ENCODE results near the gene RASIP1.
"Not testable (repeated sequence)": the region's sequence is repeated elsewhere in the genome, so short reads cannot be mapped to it uniquely, and the experiment has no call there.

The RASIP1 gene

GRCh38 chr19:48703316-48703715 is 37.1 kb downstream of the RASIP1 start:
- no peak for DNase-seq

DNA sequence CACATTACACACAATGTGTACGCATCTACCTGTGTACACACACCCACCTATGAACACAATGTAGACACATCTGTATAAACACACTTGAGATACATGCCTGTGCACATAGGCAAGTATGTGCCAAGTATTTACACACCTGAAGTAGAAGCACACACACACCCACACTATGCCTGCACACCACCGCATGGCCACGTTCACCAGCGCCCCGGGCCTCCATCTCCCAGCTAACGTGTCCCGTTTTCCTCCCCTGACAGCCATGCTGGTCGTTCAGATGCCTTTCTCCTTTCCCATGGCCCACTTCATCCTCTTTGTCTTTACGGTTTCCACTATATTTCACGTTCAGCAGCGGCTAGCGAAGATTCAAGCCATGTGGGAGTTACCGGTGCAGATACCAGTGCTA is 37.7 kb downstream of the RASIP1 start:
- DNase-seq = no peak

- peak in 1 of 2 donors; percentile 7 for DNase-seq
These were observed 42.4 kb downstream of the RASIP1 start for GRCh38 chr19:48698046-48698445.

DNA sequence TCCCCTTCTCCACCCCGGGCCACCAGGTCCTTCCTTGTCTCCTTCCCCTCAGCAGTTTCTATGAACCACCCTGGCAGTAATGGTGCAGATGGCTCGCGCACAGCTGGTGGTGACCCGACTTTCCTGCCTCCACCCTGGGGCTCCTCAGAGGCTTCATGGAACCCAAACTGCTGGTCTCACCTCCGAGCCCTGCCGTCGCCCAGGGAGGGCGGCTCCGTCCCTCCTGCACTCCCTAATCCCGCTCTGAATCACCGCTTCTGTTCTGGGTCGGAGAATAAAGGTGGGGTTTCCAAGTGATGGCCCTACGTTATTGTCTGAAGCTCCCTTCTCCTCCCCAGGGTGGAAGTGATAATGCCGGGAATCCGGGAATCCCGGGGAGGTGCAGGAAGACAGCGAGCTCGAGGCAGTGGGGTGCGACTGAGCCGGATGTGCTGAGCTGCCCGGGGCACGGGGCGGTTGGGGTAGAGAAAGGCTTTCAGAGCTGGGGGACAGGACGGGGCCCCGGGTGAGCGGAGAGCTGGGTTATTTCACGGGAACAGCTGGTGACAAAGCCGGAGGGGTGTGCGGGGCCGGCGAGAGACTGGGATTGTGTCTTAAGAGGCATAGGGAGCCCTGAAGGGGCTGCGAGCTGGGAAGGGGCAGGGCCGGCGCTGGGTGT is 43.9 kb downstream of the RASIP1 start:
- no peak for DNase-seq

DNA sequence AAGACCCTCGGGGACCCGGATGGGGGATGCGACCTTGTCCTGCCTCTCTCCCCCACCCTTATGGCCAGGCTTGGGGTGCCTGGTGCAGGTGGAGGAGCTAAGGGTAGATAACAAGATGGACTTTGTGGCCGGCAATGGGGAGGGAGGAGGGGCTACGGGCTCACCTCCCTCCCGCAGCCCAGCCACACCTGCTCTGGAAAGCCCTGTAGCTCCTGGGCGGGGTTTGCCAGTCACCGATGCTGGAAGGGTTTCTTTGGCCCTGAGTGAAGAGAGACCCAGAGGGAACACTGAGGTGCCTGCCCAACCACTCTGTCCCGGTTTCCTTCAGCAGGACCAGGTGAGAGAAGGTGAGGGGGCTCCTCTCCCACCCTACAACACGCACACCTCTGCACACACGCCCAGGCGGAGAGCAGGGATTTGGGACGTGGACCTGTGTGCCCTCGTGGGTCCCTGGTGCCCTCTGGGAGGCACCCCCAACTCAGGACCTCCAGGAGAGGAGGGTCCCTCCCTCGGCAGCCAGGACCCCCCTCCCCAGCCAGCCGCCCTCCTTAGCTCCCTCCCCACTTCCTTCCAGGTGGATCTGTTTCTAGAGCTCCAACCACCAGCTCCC is 44.6 kb downstream of the RASIP1 start, which contains the start of gene FUT2:
Gene FUT2 (plus strand): TSS at position 229 of the 610 bp plus-strand sequence. CDS start 6,986 bp downstream, outside the sequence.
- no peak for DNase-seq

DNA sequence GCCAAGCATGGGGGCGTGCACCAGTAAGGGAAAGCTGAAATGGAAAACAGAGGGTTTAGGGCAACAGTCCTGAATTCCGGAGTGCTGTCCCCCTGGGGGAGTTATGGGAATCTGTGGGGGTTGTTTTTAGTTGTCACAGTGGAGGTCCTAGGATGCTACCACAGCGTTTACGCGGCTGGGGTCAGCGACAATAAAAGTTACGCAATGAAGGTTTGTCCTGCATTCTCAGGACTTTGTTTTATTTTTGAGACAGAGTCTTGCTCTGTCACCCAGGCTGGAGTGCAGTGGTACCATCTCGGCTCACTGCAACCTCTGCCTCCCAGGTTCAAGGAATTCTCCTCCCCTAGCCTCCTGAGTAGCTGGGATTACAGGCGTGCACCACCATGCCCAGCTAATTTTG is 46.8 kb downstream of the RASIP1 start:
- not testable (repeated sequence) for DNase-seq

- no peak for DNase-seq
These were observed 51.0 kb downstream of the RASIP1 start for GRCh38 chr19:48689449-48689848.

DNA sequence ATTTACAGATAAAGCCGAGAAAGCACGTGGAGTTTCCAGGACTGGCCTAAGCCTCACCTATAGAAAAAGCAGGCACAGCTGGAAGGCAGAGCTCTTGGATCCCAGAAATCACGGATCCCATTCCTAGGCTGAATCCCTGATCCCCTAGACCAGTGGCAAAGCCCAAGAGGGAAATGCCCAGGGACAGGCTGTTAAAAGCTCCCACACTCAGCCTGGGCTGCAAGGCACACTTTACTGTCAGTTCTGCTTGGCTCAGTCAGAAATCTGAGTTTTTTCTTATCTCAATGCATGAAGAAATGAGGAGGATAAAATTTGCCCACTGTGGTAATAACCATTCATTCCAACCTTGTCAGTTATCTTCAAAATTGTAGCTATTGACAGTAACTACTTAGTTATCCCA is 52.6 kb downstream of the RASIP1 start:
- no peak for DNase-seq

- not testable (repeated sequence) for DNase-seq
These were observed 53.8 kb downstream of the RASIP1 start for GRCh38 chr19:48686637-48687036.

DNA sequence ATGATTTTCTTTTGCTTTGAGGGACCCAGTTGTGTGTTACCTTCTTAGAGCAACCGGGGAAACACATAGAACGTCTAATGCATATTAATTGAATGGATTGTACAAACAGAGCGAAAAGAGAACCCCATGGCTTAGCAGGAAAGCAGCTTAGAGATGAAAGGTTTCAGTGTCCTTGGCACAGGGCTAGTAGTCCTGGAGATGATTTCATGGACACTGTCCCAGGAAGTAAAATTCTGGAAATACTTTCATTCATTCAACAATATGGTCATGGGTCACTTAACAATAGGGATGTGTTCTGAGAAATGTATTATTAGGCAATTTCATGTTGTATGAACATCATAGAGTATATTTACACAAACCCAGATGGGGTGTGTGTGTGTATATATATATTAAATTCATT is 54.3 kb downstream of the RASIP1 start:
- DNase-seq = no peak

GRCh38 chr19:48685583-48685982 is 54.8 kb downstream of the RASIP1 start:
- no peak for DNase-seq

- DNase-seq = peak in 1 of 2 donors; percentile 36
These were observed 57.1 kb downstream of the RASIP1 start for GRCh38 chr19:48683349-48683748.

- peak; percentile 74 to 95 for DNase-seq
These were observed 59.3 kb downstream of the RASIP1 start for GRCh38 chr19:48681127-48681470.

DNA sequence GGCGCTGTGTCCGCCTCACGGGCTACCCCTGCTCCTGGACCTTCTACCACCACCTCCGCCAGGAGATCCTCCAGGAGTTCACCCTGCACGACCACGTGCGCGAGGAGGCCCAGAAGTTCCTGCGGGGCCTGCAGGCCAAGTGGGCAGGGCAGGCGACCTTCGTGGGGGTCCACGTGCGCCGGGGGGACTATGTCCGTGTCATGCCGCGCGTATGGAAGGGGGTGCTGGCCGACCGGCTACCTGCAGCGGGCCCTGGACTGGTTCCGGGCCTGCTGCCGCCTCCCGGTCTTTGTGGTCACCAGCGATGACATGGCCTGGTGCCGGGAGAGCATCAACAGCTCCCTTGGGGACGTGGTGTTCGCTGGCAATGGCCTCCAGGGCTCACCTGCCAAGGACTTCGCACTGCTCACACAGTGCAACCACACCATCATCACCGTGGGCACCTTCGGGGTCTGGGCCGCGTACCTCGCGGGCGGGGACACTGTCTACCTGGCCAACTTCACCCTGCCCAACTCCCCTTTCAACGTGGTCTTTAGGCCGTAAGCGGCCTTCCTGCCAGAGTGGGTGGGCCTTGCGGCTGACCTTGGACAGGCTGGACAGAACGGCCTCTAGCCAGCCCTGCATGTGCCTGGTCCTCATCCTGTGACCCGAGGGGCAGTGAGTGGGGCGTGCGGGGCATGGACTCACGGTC is 59.8 kb downstream of the RASIP1 start:
- DNase-seq = no peak

DNA sequence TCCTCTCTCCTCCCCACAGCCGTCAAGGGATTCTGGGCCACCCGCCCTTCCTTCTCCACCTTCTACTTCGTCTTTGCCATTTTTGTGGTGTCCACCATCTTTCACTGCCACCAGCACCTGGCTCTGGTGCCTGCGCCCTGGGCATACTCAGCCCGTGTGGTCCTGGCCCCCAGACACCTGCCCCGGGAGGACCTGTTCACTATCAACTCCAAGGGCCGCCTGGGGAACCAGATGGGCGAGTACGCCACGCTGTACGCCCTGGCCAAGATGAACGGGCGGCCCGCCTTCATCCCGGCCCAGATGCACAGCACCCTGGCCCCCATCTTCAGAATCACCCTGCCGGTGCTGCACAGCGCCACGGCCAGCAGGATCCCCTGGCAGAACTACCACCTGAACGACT is 60.4 kb downstream of the RASIP1 start:
- DNase-seq = not testable (repeated sequence)

- DNase-seq = no peak
These were observed 62.2 kb downstream of the RASIP1 start for GRCh38 chr19:48678201-48678600.

- DNase-seq = no peak
These were observed 63.5 kb downstream of the RASIP1 start for GRCh38 chr19:48676887-48677286.

GRCh38 chr19:48676487-48676886 is 63.9 kb downstream of the RASIP1 start:
- no peak for DNase-seq

DNA sequence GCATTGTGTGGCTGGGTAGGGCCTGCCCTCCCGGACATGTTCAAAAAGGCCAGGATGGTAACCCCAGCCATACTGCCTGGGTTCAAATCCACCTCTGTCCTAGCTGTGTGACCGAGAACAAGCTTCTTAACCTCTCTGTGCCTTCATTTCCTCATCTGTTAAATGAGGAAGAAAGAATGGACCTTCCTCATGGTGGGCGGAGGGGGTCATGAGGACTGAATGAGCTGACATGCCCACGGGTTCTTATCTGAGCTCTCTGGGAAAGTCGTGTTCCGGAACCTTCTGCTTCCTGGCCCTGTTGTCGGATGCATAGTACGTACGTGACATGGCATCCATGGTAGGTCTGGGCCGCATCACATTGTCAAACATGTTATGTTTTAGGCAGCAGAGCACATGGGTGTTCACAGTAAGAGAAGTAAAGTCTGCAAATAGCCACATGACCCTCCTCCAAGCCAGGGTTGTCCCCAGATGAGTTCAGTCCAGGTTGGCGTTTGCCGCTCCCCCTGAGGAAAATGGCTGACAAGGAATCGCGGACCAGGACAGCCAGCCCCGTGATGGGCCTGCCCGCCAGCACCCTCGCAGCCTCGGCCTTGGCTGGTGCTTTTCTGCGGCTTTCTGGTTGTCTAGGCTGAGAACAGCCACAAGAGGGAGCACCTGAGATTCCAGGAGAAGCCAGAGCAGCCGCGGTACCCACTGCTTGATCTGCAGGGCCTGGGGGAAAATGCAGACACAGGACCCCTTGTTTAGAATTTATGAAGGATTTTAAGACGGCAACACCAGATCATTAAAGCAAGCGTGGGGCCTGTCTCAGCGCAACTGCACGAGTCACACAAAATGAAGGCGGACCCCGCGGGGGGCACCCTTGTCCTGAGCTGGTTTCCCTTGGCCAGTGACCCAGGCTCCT is 65.2 kb downstream of the RASIP1 start:
- peak; percentile 88 to 95 for DNase-seq

DNA sequence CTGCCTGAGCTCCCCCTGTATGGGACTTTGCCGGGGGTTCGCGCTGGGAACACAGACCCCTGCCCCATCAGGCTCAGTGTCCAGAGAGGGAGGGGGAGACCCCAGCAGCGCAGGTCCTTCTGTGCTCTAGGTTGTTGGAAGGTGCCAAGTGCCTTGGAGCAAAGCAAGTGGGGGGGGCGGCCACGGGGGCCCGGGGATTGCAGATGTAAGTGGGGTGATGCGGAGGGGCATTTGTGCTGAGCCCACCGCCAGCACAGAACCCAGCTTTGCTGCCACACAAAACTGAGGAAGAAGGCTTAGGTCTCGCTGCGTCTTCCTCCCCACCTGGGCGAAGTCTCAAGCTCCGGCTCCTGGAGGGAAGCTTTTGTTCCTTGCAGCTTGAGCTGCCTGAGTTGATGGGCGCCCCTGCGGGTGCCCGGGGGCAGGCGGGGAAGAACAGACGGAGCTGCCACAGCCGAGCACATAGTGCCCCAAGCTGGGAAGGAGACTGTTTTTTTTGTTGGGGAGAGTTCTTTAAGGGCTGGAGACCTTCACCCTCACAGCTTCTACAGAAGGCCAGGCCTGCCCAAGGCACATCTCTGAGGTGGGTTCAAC is 66.1 kb downstream of the RASIP1 start:
- DNase-seq = no peak

- no peak for DNase-seq
These were observed 66.8 kb downstream of the RASIP1 start for GRCh38 chr19:48673436-48674100.

DNA sequence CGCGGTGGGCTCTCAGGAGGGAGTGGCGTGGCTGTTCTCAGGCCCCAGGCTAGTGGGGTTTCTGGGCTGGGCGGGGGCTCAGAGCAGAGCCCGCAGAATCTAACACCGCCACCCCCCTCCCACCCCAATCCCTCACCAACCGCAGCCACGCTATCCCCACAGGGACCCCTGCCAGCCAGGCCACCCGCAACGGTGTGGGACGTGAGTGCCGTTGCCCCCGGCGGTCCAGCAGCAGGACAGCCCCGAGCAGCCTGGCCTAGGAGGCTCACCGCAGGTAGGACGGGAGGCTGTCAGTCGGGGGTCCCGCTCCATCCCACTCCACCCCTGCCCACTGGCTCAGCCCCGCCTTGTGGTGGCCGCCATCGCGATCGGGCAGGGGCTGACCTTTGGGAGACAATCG is 67.4 kb downstream of the RASIP1 start, which contains the start of gene NTN5:
Gene NTN5 (minus strand): TSS at position 24 of the 400 bp plus-strand sequence. CDS start 2,031 bp downstream, outside the sequence.
- DNase-seq = no peak

Measured in inflammatory macrophage (primary cell).